ENCODE measurements around the gene TESK2.
"Not testable (repeated sequence)": the region's sequence is repeated elsewhere in the genome, so short reads cannot be mapped to it uniquely, and the experiment has no call there.

TESK2 gene, protein sequence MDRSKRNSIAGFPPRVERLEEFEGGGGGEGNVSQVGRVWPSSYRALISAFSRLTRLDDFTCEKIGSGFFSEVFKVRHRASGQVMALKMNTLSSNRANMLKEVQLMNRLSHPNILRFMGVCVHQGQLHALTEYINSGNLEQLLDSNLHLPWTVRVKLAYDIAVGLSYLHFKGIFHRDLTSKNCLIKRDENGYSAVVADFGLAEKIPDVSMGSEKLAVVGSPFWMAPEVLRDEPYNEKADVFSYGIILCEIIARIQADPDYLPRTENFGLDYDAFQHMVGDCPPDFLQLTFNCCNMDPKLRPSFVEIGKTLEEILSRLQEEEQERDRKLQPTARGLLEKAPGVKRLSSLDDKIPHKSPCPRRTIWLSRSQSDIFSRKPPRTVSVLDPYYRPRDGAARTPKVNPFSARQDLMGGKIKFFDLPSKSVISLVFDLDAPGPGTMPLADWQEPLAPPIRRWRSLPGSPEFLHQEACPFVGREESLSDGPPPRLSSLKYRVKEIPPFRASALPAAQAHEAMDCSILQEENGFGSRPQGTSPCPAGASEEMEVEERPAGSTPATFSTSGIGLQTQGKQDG

DNA sequence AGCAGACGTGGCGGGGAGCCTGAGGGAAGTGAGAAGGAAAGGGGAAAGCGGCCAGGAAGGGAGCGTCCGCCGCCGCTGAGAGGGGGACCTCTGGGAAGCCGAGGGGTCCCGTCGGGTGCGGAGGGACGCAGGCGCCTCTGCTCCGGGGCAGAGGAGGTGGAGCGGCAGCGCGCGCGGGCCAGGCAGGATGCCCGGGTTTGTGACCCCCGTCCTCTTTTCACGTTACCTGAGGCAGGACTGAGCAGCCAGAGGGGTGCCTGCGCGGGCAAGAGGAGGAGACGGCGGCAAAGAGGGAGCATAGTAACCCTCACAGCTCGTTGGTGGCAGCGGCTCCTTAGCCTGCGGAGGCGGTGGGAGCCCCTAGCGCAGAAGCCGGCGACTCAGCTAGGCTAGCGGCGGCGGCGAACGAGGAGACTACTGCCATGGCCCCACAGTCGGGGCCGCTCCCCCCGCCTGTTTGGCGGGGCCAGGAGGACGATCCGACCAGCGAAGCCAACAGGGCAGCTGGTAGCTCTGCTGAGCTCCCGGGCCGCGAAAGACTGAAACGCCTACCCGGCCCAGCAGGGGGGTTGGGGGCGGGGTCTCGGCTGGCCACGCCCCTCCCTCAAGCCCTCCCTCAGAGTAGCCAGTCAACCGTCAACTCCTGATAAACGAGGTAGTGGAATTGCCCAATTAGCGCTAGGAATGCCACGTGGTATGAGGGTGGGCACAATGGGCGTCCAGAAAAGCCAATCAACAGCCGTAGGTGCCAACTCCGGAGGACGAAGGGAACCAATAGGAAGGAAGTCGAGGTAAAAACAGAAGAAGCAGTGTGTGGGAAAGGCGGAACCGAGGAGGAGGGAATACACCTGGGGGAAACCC, at the start of gene TESK2:
TSS of gene TESK2 (minus strand) at position 538 of the 861 bp plus-strand sequence. CDS start 33,378 bp downstream, outside the sequence.
- DNase-seq, result peak; percentile 93 to 94

DNA sequence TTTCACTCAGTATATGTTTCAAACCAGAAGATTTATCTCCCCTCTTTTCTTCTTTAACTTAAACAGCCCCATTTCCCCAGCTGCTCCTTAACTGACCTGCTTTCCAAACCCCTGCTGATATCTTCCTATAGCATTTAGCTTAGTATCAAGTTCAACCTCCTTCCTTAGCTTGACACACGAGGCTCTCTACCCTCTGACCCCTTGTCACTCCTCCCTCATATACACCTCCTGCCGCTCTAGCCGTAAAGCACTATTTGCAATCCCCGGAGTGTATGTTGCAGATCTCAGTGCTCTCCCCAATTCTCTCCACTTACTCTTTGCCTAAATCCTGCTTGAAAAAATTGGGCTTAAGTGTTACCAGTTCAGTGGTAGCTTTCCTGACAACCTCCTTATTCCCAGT, 45.9 kb upstream of the TESK2 start:
- no peak for DNase-seq

DNA sequence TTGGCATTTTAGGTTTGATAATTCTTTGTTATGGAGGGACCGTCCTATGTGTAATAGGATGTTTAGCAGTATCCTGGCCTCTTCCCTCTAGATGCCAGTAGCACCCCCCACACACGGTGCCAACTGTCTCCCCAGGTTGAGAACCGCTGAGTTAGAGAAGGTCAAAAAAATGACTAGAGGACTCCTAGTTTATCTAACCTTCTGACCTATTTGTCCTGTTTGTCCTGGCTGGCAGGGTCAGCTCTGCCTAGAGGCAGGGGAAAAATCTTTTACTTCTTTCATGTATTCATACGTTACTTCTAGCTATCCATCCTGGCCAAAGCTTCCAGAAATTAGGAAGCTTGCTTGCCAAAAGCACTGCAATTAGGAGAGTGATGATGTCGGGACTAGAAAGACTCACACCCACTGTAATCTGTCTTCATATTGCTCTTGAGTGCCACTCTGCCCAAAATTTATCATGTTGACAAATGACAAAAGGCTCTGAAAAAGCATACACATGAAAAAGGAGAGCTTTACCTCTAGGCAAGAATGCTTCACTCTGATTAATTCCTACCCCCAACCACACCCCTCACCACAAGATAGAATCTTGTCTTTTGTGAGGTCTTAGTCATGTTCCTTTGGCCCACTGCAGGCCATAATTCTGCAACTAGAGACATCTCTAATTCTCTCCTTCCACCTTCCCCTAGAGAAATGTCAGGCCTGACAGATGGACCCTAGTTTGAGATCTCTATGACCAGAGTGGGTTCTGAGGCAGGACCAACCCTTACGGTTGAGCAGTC, 45.2 kb upstream of the TESK2 start:
- no peak for DNase-seq

DNA sequence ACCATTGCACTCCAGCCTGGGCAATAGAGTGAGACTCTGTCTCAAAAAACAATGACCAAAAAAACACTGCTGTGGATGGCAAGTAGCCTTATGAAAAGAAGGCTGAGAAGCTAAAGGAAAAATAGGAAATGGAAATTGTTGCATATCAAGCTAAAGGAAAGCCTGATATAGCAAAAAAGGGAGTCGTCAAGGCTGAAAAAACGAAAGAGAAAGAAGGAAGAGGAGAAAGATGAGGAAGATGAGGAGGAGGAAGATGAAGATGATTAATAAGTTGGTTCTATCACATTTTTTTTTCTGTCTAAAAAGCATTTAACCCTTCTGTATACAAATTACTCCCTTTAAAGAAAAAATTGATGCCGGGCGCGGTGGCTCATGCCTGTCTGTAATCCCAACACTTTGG, 40.9 kb upstream of the TESK2 start:
- no peak for DNase-seq

DNA sequence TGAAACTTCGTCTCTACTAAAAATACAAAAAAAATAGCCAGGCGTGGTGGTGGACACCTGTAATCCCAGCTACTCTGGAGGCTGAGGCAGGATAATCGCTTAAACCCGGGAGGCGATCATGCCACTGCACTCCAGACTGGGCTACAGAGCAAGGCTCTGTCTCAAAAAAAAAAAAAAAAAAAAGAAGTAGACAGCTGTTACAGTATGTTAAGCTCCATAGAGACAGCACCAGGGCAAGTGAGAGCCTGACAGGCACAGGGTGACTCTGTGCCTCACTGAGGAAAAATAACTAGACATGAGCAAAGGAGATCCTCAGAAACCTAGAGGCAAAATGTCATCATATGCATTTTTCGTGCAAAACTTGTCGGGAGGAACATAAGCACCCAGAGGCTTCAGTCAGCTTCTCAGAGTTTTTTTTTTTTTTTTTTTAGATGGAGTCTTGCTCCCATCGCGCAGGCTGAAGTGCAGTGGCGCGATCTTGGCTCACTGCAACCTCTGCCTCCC, 39.7 kb upstream of the TESK2 start:
- DNase-seq, result no peak

DNA sequence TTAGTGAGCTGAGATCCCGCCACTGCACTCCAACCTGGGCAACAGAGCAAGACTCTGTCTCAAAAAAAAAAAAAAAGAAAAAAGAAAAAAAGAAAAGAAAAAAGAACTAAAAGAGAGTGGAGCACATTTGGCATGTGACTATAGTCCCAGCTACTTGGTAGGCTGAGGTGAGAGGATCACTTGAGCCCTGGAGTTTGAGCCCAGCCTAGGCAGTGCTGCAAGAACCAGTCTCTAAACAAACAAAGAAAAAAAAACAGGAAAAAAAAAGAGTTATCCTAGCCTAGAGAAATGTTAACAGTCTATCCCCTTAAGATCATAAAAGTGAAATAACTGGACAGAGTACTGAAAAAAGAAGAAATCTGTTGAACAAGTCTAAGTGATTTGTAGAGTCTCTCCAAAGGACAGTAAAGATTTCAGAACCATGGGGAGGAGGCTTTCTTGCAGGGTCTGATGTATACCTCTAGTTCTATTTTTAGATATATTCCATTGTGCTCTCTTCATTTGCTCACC, 35.2 kb upstream of the TESK2 start:
- DNase-seq, result no peak

DNA sequence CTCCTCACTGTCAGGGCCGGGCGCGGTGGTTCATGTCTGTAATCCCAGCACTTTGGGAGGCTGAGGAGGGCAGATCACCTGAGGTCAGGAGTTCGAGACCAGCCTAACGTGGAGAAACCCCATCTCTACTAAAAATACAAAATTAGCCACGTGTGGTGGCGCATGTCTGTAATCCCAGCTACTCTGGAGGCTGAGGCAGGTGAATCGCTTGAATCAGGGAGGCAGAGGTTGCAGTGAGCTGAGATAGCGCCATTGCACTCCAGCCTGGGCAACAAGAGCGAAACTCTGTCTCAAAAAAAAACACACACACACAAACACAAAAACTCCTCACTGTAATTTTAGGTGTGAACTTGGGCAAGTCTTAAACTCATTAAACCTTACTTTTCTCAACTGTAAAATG, 33.0 kb upstream of the TESK2 start:
- not testable (repeated sequence) for DNase-seq

DNA sequence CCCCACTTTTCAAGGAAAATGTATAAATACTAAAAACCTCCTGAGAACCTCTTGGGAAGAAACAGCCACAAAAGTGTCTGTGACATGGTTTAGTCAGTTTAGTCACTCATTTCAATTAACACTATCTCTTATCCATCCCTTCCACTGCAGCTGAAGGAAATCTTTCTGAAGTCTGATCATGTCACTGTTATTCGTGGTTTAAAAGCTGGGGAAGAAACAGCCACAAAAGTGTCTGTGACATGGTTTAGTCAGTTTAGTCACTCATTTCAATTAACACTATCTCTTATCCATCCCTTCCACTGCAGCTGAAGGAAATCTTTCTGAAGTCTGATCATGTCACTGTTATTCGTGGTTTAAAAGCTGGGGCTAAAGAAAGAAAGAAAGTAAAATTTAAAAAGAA, 32.6 kb upstream of the TESK2 start:
- DNase-seq, result not testable (repeated sequence)

DNA sequence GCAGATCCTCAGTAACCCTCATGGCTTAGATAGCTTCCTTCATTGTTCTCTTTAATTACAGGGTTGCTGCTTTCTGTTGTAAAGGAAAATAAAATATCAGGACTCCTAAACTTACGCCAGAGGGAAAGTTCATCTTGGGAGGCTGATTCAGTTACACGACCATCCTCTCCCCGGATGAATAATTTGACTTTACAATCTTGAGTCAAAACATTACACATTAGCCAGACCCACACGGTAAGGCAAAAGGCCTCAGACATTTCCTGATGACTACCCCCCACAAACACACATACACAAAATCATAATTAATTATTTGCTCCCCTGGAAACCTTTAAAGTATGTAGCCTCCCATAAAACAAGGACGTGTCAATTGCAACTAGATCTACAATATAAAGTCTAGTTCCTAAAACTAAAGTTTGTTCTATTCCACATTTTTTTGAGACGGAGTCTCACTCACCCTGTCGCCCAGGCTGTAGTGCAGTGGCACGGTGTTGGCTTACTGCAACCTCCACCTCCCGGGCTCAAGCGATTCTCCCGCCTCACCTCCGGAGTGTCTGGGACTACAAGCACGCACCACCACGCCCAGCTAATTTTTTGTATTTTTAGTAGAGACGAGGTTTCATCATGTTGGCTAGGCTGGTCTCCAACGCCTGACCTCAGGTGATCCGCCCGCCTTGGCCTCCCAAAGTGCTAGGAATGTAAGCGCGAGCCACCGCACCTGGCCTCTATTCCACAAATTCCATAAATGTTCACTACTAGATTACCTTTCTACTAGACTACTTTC, 31.6 kb upstream of the TESK2 start:
- no peak for DNase-seq

DNA sequence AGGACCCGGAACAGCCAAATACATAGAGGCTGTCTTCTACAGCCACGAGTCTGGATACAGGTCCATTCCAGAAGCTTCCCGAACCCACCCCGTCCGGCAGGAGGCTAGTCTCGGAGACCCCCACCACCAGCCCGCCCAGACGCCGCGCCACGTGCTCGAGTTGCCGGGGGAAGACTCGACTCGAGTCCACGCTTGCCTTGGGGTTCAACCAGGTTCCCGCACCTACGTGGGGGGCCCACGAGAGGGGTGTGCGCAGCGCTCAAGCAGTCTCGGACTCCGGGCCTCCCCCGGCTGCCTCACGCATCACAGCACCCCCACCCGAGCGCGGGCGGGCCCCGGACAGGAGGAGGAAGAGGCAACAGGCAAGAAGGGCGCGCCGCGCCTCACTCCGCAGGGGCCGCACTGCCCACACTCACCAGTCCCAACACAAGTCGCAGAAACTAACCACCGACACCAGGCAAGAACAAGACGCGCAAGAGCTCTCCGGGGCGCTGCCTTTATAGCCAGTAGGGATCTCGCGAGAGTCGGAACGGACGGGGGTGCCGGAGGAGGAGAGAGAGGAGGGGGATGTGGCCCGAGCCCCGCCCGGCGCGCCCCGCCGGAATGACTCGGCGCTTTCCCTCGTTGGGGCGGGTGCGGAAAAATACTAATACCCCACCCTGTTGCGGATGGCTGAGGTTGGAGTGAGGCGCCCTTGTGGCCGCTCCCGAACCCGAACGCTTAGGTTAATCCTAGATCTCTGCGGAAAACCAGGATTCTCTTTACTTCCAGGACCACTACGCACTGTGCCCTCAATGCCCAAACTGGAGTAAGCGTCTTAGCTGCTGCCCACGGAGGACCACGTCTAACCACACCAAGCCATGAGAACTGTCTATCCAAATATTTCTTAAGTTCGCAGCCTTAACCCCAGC, 30.7 kb upstream of the TESK2 start, which contains the start of gene PRDX1:
TSS of gene PRDX1 (minus strand) at position 472 of the 911 bp plus-strand sequence. CDS start 2,841 bp downstream, outside the sequence.
- peak; percentile 99 for DNase-seq

DNA sequence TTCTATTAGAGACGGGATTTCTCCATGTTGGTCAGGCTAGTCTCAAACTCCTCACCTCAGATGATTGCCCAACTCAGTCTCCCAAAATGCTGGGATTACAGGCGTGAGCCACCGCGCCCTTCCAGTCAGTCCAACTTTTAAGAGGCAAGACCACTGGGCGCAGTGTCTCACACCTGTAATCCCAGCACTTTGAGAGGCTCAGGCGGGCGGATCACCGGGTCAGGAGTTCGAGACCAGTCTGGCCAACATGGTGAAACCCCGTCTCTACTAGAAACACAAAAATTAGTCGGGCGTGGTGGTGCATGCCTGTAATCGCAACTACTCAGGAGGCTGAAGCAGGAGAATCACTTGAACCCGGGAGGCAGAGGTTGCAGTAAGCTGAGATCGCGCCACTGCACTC, 28.8 kb upstream of the TESK2 start:
- DNase-seq, result not testable (repeated sequence)

DNA sequence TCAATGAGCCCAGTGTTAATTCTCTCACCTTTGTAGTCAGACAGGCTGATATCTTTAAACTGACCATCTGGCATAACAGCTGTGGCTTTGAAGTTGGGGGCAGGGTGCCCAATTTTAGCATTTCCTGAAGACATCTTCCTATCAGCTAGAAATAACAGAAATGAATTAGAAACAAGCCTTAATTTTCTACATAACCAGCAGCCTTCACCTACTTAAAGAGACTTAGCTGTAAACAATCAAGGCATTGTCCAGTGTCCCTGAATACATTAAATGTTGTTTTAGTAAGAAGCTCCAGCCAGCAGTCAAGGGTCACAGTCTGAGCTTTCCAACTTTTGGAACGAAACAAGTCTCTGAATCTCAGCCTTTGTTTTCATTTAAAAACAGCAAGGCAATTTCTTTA, 27.9 kb upstream of the TESK2 start:
- no peak for DNase-seq

DNA sequence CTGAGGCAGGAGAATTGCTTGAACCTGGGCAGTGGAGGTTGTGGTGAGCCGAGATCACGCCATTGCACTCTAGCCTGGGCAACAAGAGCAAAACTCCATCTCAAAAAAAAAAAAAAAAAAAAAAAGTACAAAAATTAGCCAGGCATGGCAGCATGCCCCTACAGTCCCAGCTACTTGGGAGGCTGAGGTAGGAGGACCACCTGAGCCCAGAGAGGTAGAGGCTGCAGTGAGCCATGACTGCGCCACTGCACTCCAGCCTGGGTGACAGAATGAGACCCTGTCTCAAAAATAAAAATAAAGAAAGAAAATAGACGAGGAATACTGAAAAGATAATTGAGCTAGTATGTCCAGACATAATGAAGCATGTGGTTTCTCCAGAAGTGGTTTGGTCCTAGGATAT, 27.4 kb upstream of the TESK2 start:
- DNase-seq, result not testable (repeated sequence)

DNA sequence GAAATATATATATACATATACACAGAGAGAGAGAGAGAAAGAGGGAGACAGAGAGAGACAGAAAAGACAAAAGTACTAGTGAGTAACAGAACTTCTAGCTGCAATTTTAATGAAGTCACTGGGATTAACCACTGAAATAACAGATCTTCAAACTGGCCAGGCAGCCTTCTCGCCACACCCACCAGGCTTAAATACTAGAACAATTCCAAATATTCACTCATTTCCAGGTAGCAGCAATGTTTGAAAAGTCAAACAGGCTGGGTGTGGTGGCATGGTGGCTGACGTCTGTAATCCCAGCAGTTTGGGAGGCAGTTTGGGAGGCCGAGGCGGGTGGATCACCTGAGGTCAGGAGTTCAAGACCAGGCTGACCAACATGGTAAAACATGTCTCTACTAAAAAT, 25.5 kb upstream of the TESK2 start:
- no peak for DNase-seq

DNA sequence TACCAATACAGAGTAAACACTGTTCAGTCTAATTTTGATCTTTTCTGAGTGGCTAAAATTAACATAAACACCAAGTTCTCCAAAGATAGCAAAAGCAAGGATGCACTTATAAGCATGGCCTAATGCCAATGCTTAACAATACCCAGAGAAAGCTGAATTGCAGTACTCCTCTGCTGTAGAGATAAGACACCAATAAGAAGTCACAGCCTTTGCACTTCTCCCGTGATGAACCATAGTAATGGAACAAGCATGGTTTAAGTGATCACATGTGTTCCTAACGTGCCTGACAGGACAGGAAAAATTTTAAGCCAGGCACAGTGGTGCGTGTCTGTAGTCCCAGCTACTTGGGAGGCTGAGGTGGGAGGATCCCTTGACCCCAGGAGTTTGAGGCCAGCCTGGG, 25.1 kb upstream of the TESK2 start:
- no peak for DNase-seq

DNA sequence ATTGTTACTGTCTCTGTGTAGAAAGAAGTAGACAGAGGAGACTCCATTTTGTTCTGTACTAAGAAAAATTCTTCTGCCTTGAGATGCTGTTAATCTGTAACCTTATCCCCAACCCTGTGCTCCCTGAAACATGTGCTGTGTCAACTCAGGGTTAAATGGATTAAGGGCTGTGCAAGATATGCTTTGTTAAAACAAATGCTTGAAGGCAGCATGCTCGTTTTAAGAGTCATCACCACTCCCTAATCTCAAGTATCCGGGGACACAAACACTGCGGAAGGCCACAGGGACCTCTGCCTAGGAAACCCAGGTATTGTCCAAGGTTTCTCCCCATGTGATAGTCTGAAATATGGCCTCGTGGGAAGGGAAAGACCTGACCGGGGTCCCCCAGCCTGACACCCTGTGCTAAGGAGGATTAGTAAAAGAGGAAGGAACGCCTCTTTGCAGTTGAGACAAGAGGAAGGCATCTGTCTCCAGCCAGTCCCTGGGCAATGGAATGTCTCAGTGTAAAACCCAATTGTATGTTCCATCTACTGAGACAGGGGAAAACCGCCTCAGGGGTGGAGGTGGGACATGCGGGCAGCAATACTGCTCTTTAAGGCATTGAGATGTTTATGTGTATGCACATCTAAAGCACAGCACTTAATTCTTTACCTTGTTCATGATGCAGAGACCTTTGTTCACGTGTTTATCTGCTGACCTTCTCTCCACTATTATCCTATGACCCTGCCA, 22.7 kb upstream of the TESK2 start:
- DNase-seq, result not testable (repeated sequence)

DNA sequence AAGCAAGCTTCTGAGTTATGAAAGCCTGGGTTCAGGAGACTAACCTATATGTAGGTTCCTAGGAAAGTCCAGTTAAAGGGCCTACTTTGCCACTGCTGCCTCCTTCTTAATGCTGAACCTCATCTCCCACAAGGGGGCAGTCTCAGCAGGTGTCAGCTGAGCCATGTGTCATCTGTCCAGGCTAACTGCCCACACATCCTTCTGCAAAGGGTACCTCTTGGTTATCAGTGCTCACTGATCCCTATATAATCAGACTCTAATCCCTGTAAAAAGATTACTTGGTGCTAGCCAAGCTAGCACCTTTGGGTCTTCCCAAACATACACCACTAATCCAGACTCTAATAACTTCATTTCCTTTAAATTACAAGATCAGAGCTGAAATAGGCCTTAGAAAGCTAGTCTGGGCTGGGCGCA, 21.7 kb upstream of the TESK2 start:
- DNase-seq, result peak; percentile 63 to 66

DNA sequence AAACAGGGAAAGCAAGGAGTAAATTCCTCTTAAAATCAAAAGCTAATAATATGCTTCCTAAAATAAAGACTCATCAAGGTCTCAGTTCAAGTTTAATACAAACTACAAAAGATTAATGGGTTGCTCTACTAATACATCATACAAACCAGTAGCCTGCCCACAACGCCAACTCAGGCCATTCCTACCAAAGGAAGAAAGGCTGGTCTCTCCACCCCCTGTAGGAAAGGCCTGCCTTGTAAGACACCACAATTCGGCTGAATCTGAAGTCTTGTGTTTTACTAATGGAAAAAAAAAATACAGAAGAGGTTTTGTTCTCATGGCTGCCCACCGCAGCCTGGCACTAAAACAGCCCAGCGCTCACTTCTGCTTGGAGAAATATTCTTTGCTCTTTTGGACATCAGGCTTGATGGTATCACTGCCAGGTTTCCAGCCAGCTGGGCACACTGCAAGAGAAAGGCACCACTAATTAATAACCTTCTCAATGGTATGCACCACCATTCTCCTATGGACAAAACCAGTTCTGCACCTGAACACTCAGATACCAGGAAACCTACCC, 20.1 kb upstream of the TESK2 start:
- no peak for DNase-seq
